Articular chondrocyte of knee joint (primary cell): ENCODE results near the gene SLC25A18. TPM values are rescaled to one million over a fixed set of nuclear protein-coding genes. Genes with fewer than 3 reads are reported as not detected.

Source experiments
- total RNA-seq: library from RNA; depleted of rRNA; stranded (reverse); fragments of >200 nt; gene quantifications from 2 replicates; pipeline ENCODE4 v1.2.3, GENCODE V29; 2012

The SLC25A18 gene
- total RNA-seq = 0.11 TPM in 1 of 2 replicates, not detected in the other

GRCh38 chr22:17562906-17563870 is at the start of gene SLC25A18:
Gene SLC25A18 (plus strand): TSS chr22:17563498. CDS start chr22:17579945, 16,447 bp downstream.

GRCh38 chr22:17628406-17629172 is 65.3 kb downstream of the SLC25A18 start, which contains the start of gene ATP6V1E1:
Gene ATP6V1E1 (minus strand): TSS chr22:17628749. CDS start chr22:17628635, 114 bp downstream.

GRCh38 chr22:17638432-17639246 is 75.3 kb downstream of the SLC25A18 start, which contains the start of gene BCL2L13:
Gene BCL2L13 (plus strand): TSS chr22:17638757. CDS start chr22:17655712, 16,955 bp downstream.

Other genes with a start within 250 kb of the SLC25A18 start
- under 0.01 TPM in 1 of 2 replicates, not detected in the other for gene CECR2, start 194.0 kb upstream of the SLC25A18 start, total RNA-seq
- 137 and 147 TPM in 2 replicates for gene ATP6V1E1, start 65.3 kb downstream of the SLC25A18 start, total RNA-seq
- gene BCL2L13, start 75.3 kb downstream of the SLC25A18 start, total RNA-seq = 70.7 and 73.8 TPM in 2 replicates
- 9.0 and 13.8 TPM in 2 replicates for gene BID, start 211.0 kb downstream of the SLC25A18 start, total RNA-seq